Left lung (tissue), 10 donors: ENCODE data around the gene ACTN3. TPM values are rescaled to one million over a fixed set of nuclear protein-coding genes. Genes with fewer than 3 reads are reported as not detected.

ENCODE experiments used
- ATAC-seq: fragments of 200-7000 bp; cut with Tn5 transposase; one replicate; pipeline ENCODE4 v1.9.1; 2020; ENCODE audit warnings: moderate library complexity
- DNase-seq, 4 donors: peaks; one replicate each; pipeline ENCODE4 v3.0.0-alpha.2; 2013 to 2020
- H3K27ac ChIP-seq, 2 donors: fragments of 200-600 bp; sonication (generic) in 1 of 2; one replicate each; pipeline versions ENCODE4 v1.5.0 to v1.8.0; 2020 to 2021
- H3K27me3 ChIP-seq, 2 donors: fragments of 200-600 bp; sonication (generic) in 1 of 2; one replicate each; pipeline versions ENCODE4 v1.5.0 to v1.8.0; 2020 to 2021
- H3K36me3 ChIP-seq, 2 donors: fragments of 200-600 bp; sonication (generic) in 1 of 2; one replicate each; pipeline versions ENCODE4 v1.5.0 to v1.8.0; 2020 to 2021
- H3K4me1 ChIP-seq, 2 donors: fragments of 200-600 bp; one replicate each; pipeline ENCODE4 v1.8.0; 2021
- H3K4me3 ChIP-seq, 2 donors: fragments of 200-600 bp; sonication (generic) in 1 of 2; one replicate each; pipeline versions ENCODE4 v1.5.0 to v1.8.0; 2020 to 2021; ENCODE audit warnings: mild to moderate bottlenecking in 1 of 2
- H3K9me3 ChIP-seq, 2 donors: fragments of 200-600 bp; sonication (generic) in 1 of 2; one replicate each; pipeline versions ENCODE4 v1.5.0 to v1.8.0; 2020 to 2021
- intact Hi-C, 2 donors: fragments of 100-400 bp; cut with DNase I; formaldehyde crosslinking; loops; one replicate each; pipeline versions ENCODE4 v1.11.2 to v1.14.2; 2022
- polyA plus RNA-seq, 6 donors: library from polyadenylated mRNA; unstranded; fragments of 120-200 nt; gene quantifications; one replicate each; pipeline ENCODE4 v1.2.1, GENCODE V29; 2013; ENCODE audit not compliant: insufficient read length in 6 of 6
- total RNA-seq, 2 donors: library from RNA; stranded (reverse); fragmentation: NEBNext Ultra II Directional; extraction: Animal tissue kit (Norgen Biotek cat#: 25700); gene quantifications; one replicate each; pipeline ENCODE4 v1.2.1, GENCODE V29; 2021
- TF ChIP-seq, protein P1 (sequence below), 2 donors: fragments of 200-600 bp; sonication (generic) in 1 of 2; IDR thresholded peaks; one replicate each; pipeline versions ENCODE4 v1.5.0 to v1.8.0; 2021; ENCODE audit warnings: antibody characterized with exemption in 2 of 2
- donor health status: DM: no; HTN: yes; CAD: no.
- donor health status: DM: no; HTN: no; CAD: no.

Gene ACTN3
- total and polyA plus RNA-seq, 8 donors: 0.06 to 0.16 TPM; not detected in 6

DNA sequence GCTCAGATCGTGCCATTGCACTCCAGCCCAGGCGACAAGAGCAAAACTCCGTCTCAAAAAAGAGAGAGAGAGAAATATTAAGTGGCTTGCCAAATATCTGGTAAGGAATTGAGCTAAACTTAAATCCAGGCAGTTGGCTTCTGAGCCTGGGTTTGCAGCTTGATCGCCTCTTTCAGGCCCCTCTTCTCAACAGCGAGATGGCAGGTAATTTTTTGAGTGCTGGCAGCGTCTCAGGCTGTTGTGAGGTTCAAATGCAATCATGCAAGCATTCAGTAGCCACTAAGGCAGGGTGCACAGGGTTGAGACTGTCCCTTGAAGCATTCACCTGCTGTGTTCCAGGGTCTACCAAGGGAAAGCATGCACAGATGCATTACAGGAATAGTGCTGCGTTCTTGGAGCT is 22.4 kb downstream of the ACTN3 start:
- Histone ChIP-seq H3K9me3 (no peaks in the 10 kb centered on the region), H3K27ac (no peak overlapping the region), H3K4me3 (no peak overlapping the region), H3K4me1 (peaks cover 0 to 15% of the 10 kb centered on the region in 2 donors), H3K36me3 (no peaks in the 10 kb centered on the region), H3K27me3 (peaks cover 0 to 24% of the 10 kb centered on the region in 2 donors)
- ATAC-seq: no peak
- TF ChIP-seq, protein P1, sequence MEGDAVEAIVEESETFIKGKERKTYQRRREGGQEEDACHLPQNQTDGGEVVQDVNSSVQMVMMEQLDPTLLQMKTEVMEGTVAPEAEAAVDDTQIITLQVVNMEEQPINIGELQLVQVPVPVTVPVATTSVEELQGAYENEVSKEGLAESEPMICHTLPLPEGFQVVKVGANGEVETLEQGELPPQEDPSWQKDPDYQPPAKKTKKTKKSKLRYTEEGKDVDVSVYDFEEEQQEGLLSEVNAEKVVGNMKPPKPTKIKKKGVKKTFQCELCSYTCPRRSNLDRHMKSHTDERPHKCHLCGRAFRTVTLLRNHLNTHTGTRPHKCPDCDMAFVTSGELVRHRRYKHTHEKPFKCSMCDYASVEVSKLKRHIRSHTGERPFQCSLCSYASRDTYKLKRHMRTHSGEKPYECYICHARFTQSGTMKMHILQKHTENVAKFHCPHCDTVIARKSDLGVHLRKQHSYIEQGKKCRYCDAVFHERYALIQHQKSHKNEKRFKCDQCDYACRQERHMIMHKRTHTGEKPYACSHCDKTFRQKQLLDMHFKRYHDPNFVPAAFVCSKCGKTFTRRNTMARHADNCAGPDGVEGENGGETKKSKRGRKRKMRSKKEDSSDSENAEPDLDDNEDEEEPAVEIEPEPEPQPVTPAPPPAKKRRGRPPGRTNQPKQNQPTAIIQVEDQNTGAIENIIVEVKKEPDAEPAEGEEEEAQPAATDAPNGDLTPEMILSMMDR (IDR thresholded peaks at IDR 0.05): no peak
- intact Hi-C loops: no loop called here
- no peak for DNase-seq

DNA sequence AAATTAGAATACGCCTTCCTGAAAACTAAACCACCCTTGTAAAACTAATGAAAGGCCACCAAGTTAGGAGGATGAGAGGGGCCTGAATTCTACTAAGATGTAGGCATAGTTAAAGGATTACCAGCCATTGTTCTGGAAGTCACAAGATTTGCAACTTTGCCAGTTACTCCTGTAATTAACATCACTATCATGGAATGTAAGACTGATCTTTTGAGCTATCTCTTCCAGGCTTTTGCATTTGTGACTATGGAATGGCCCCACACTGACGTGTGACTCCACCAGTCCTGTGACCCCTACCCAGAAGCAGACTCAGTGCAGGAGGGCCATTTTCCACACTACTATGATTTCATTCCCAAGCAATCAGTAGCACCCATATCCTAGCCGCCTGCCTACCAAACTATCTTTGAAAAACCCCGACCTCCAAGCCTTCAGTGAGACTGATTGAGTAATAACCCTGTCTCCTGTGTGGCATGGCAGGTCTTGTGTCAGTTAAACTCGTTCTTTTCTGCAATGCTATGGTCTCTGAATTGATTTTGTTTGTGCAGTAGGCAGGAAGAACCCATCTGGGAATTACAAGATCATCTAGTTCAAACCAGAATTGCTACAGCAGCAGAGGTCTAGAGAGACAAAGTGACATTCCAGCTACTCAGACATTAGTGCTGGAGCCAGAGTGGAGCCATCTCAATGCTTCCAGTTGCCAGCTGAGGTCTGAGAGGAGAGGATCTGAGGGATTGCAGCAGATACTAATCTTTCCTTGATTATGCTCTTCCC is 23.6 kb downstream of the ACTN3 start:
- Histone ChIP-seq H3K4me1 (peaks cover 0 to 15% of the 10 kb centered on the region in 2 donors), H3K36me3 (no peaks in the 10 kb centered on the region), H3K9me3 (no peaks in the 10 kb centered on the region), H3K27ac (no peak overlapping the region), H3K4me3 (no peak overlapping the region), H3K27me3 (peaks cover 0 to 24% of the 10 kb centered on the region in 2 donors)
- DNase-seq (no peak), ATAC-seq (no peak)
- intact Hi-C loops: no loop called here
- TF ChIP-seq, protein P1 (IDR thresholded peaks at IDR 0.05): no peak

DNA sequence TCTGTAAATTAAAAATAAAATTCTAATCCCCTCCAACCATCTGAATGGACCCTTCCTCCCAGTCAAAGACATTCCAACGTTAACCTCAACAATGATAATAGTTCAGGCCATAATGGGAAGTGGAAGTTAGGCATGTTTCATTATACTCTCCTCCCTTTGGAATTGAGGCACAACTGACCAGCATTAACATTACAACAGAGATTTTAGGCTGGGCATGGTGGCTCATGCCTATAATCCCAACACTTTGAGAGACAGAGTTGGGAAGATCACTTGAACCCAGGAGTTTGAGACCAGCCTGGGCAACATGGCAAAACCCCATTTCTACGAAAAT is 24.1 kb downstream of the ACTN3 start:
- peaks cover 0 to 15% of the 10 kb centered on the region in 2 donors for H3K4me1 ChIP-seq
- TF ChIP-seq, protein P1 (IDR thresholded peaks at IDR 0.05): no peak
- DNase-seq (no peak), ATAC-seq (no peak)
- H3K36me3 ChIP-seq: no peaks in the 10 kb centered on the region
- intact Hi-C loops: no loop called here
- H3K4me3 ChIP-seq: no peak overlapping the region
- no peaks in the 10 kb centered on the region for H3K9me3 ChIP-seq
- H3K27ac ChIP-seq: no peak overlapping the region
- H3K27me3 ChIP-seq: peaks cover 0 to 24% of the 10 kb centered on the region in 2 donors

DNA sequence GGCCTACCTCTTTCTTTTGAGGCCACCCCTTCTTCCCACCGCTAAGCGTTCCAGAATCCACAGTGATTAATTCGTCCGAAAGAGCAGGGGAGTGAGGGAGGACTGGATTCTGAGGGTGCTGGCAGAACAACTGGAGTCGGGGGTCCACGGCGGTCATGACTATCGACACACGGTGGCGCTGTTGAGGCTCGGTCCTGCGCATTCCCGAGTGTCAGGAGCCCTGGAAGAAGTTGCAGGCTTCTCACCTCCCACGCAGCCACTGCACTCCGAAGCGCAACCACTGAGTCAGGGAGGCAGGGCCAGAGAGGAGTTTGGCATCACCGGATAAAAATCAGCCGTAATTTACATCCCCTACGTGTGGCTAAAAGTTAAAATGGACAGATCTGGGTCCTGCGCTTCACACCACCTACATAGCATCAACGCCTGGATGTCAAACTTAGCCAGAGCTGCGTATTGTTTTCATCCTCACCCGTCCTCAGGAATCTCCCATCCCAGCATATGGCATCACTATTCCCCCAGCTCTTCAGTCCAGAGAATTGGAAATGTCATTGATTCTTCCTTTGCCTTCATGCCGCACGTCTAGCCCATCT is 32.4 kb downstream of the ACTN3 start:
- intact Hi-C loops: loop anchor here in 1 of 2 donors (2.0 kb wide), 1 partner anchor 100 kb away; no protein-coding TSS in a partner anchor
- ATAC-seq (peak; percentile 98), DNase-seq (peak; percentile 61 to 93 (median 78))
- Histone ChIP-seq H3K27ac (no peak overlapping the region), H3K27me3 (no peaks in the 10 kb centered on the region), H3K4me3 (no peak overlapping the region), H3K36me3 (no peaks in the 10 kb centered on the region), H3K4me1 (peaks cover 0 to 7% of the 10 kb centered on the region in 2 donors), H3K9me3 (peaks cover 0 to 11% of the 10 kb centered on the region in 2 donors)
- TF ChIP-seq, protein P1 (IDR thresholded peaks at IDR 0.05): peak; percentile 81

DNA sequence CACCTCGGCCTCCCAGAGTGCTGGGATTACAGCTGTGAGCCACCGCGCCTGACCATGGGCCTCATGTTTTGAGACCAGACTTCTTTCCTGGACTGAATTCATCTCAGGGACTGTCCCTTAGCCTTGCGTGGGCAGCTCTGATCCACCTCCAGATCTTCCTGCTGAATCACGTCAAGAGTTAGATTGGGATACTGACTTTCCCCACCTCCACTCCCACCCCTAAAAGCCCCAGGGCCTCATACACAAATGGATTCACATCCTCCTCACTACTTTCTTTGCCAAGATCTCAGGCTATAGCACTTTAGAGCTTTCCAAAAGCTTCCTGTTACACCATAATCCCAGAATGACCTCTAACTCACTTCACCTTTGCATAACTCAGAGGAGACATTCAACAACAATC is 34.1 kb downstream of the ACTN3 start:
- TF ChIP-seq, protein P1 (IDR thresholded peaks at IDR 0.05): no peak
- no peak for ATAC-seq
- H3K36me3 ChIP-seq: no peaks in the 10 kb centered on the region

More for the DNA sequence above, 34.1 kb downstream of the ACTN3 start:
- Histone ChIP-seq H3K4me3 (no peak overlapping the region), H3K4me1 (peaks cover 0 to 7% of the 10 kb centered on the region in 2 donors), H3K27ac (no peak overlapping the region), H3K9me3 (peaks cover 0 to 11% of the 10 kb centered on the region in 2 donors), H3K27me3 (no peaks in the 10 kb centered on the region)
- intact Hi-C loops: loop anchor here in 1 of 2 donors (10.0 kb wide), 1 partner anchor 104 kb away; no protein-coding TSS in a partner anchor
- DNase-seq: peak in 1 of 4 donors; percentile 35
